Tibial nerve (tissue), 3 donors: Measurements from ENCODE around the gene NAXE.

Experiments used
- CTCF ChIP-seq, 5 experiments: fragments of 200-600 bp in 3 of 5; fragments of 450-650 bp in 2 of 5; sonication (generic) in 3 of 5; IDR thresholded peaks; one replicate each; pipeline ENCODE4 v1.5.1; 2016 to 2019; ENCODE audit warnings: antibody characterized with exemption in 5 of 5, mild to moderate bottlenecking in 3 of 5, moderate library complexity in 2 of 5
- POLR2A ChIP-seq, 2 donors: fragments of 450-650 bp; IDR thresholded peaks; one replicate each; pipeline ENCODE4 v1.6.1; 2017; ENCODE audit warnings: antibody characterized with exemption in 2 of 2, mild to moderate bottlenecking in 2 of 2, moderate library complexity in 2 of 2

- TF ChIP-seq CTCF (IDR thresholded peaks at IDR 0.05), result no peak
- no peak for TF ChIP-seq POLR2A (IDR thresholded peaks at IDR 0.05)
Observed at GRCh38 chr1:156592910-156593660, 1.5 kb downstream of the NAXE start.
